Measurements from ENCODE around the gene CLINT1.
"Not testable (repeated sequence)": the region's sequence is repeated elsewhere in the genome, so short reads cannot be mapped to it uniquely, and the experiment has no call there.

Gene CLINT1

DNA sequence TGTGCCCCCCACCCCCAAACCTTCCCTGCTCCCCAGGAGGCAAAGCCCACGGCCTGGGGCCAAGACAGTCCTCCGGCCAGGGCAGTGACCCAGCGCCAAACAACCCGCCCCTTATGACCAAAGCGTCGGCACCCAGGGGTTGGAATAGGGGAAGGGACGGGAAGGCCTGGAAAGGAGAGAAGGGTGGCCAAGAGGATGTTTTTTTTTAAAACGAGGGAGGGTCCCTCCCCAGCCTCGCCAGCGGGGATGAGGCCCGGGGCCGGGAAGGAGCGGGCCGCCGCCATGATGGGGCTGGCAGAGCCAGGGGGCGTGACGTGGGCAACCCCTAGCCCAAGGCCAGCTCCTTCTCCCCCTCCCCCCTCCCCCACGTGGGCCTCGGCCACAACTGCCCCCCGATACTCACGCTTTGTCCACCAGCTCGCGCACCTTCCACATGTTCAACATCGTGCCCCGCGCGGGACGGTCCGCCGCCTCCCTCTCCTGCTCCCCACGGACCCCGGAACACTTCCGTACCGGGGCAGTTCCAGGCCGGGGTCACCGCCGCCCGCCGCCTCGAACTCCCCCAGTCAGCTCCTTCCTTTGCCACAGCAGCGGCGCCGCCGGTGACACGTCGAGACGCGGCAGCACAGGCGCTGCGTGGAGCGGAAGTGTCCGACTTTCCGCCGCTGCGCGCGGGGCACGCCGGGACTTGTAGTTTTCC lies at the start of gene CLINT1:
TSS of gene CLINT1 (minus strand) at position 619 of the 700 bp plus-strand sequence. CDS start at position 444, 175 bp downstream.
- peak; percentile 76 to 83 (median 80) for DNase-seq

- DNase-seq: no peak
These were observed 49.5 kb upstream of the CLINT1 start for GRCh38 chr5:157908459-157908858.

DNA sequence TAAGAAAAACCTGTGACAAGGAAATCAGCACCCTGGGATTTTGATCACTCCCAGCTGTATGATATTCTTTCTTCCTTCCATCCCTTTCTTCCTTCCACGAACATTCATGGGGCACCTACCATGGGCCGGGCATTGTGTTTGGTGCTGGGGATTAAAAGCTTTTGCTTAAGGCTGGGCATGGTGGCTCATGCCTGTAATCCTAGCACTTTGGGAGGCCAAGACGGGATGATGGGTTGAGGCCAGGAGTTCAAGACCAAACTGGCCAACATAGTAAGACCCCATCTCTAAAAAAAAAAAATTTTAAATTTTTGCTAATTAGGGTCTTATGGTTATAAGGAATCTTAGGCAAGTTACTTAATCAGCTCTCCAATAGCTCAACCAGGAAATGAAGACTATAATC lies 48.5 kb upstream of the CLINT1 start:
- DNase-seq: no peak

GRCh38 chr5:157903117-157903450 lies 44.1 kb upstream of the CLINT1 start:
- no peak for DNase-seq

- no peak for DNase-seq
These were observed 43.6 kb upstream of the CLINT1 start for GRCh38 chr5:157902449-157903116.

DNA sequence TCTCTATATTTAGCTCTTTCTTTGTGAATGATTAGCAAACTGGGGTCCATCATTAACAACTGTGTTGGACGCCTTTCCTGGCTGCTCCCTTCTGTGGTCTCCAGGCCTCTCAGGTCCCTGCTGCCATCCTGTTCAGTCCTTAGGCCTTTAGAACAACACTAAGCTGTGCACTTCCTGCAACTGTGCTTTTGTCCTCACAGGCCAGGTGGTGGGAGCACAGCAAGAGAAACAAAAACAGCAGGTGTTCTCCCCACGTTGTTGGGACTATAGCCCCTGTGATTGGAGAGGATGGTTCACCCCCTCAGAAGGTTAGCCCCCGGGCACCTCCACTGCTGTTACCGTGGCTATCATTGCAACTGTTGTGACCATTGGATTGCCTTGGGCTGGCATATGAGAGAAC lies 41.7 kb upstream of the CLINT1 start:
- no peak for DNase-seq

- DNase-seq: no peak
These were observed 34.7 kb upstream of the CLINT1 start for GRCh38 chr5:157893611-157894010.

GRCh38 chr5:157892974-157893373 lies 34.0 kb upstream of the CLINT1 start:
- DNase-seq: no peak

GRCh38 chr5:157890836-157891597 lies 32.1 kb upstream of the CLINT1 start:
- DNase-seq: no peak

GRCh38 chr5:157888814-157889532 lies 30.0 kb upstream of the CLINT1 start:
- no peak for DNase-seq

- DNase-seq: no peak
These were observed 27.9 kb upstream of the CLINT1 start for GRCh38 chr5:157886796-157887380.

- not testable (repeated sequence) for DNase-seq
These were observed 26.1 kb upstream of the CLINT1 start for GRCh38 chr5:157885051-157885450.

GRCh38 chr5:157881498-157881897 lies 22.6 kb upstream of the CLINT1 start:
- DNase-seq: not testable (repeated sequence)

DNA sequence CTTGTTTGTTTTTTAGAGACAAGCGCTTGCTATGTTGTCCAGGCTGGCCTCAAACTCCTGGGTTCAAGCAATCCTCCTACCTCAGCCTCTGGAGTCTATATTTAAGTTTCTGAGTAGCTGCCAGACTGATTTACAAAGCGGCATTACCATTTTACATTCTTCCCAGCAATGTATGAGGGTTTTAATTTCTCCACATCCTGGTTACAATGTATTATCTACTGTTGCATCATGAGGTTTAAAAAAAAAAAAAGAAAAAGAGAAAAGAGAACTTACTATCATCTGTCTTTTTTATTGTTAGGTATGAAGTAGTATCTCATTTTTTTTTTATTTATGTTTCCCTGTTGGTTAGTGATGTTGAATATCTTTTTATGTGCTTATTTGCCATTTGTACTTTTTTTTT lies 18.9 kb upstream of the CLINT1 start:
- no peak for DNase-seq

GRCh38 chr5:157874861-157875260 lies 15.9 kb upstream of the CLINT1 start:
- DNase-seq: no peak

- no peak for DNase-seq
These were observed 12.2 kb upstream of the CLINT1 start for GRCh38 chr5:157870837-157871834.

- DNase-seq: no peak
These were observed 8.9 kb upstream of the CLINT1 start for GRCh38 chr5:157867751-157868387.

GRCh38 chr5:157866536-157866935 lies 7.6 kb upstream of the CLINT1 start:
- DNase-seq: no peak

DNA sequence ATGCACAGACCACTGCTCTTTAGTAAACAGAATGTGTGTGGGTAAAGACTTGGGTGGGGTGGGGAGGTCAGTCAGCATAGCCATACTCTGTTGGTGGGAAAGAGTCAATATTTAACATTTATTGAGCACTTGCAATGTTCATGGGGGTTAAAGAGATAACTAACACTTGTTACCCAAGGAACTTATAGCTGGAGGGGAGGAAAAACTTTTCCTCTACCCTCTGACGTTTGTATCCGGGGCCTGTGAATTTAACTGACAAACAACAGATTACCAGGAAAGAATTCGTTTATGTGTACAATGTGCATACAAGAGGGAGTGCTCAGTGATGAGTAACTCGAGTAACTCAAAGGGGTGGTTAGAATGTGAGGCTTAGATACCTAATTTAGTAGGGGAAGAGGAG lies 6.8 kb upstream of the CLINT1 start:
- no peak for DNase-seq

- DNase-seq: no peak
These were observed 5.1 kb upstream of the CLINT1 start for GRCh38 chr5:157864067-157864466.

All from activated CD4-positive, CD25-positive, alpha-beta regulatory T cell (primary cell).